Middle frontal gyrus (tissue), 1 donor: ENCODE results near the gene SIM2.

ENCODE experiments used
- DNase-seq: peaks from one replicate; pipeline ENCODE4 v3.0.0-alpha.2; 2015; ENCODE audit warnings: low spot score; ENCODE audit errors: extremely low spot score

The SIM2 gene

DNA sequence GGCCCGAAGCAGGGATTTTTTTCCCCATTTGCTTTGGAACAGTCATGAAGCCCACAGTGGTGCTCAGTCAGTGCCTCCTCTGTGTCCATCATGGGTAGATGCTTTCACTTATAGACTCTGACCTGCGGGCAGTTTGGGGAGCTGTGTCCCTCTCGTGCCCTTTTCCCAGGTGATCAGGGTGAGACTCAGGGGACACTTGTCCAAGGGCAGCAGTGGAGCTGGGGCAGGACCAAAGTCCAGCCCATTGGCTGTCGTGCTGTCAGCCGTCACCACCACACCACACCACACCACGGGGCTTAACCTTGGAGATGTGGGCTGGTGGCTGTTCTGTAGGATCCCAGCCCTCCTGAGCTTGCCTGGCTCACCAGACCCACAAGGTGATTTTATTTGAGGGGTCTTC, 34.9 kb downstream of the SIM2 start:
- no peak for DNase-seq

DNA sequence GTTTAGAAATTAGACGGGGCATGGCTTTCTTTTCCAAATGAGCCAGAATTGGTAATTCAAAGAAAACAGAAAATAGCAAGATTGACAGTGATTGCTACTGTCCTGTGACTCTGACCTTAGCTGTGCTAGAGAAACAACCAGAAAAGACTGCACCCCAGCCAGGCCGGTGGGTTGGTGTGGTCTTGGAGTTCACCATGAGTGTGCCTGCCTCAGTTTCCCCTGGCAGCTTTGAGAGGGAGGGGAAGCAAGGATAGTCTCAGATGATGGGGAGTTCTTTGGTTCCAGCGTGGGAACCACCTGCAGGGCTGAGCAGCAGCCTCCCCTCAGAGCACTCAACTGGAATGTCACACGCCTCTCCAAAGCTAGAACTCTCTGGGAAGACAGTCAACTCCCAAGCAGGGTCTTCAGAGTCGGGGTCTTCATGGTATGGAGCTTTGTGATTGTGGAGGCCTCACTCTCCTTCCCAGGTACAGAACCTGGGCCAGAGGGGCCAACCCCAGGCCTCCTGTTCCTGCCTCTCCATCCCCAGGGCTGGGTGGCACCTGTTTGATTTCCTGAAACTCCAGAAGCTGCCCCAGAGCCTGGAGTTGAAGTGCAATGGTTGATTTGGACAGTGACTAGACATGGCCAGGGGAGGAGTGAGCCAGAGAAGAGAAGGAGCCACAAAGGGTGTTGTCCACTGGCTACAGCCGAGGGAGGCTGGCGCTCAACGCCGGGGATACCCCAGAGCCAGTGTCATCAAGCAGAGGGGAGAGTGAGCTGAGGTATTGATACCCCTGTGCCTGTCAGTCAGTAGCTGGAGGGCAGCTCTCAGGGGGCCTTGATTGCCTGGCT, 35.7 kb downstream of the SIM2 start:
- DNase-seq = no peak

DNA sequence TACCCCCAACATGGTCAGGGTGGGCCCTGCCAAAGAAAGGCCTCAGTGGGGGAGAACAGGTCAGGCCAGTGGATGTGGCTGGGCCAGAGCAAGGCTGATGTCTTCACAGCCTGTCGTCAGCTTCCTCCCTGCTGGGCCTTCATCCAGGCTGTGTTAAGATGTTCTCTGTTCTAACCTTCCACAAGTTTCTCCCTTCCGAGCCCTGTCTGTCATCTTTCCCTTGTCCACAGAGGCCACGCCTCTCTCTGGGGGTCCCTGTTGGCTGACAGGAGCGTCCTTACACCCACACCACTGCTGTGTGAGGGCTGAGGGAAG, 36.2 kb downstream of the SIM2 start:
- DNase-seq = no peak

DNA sequence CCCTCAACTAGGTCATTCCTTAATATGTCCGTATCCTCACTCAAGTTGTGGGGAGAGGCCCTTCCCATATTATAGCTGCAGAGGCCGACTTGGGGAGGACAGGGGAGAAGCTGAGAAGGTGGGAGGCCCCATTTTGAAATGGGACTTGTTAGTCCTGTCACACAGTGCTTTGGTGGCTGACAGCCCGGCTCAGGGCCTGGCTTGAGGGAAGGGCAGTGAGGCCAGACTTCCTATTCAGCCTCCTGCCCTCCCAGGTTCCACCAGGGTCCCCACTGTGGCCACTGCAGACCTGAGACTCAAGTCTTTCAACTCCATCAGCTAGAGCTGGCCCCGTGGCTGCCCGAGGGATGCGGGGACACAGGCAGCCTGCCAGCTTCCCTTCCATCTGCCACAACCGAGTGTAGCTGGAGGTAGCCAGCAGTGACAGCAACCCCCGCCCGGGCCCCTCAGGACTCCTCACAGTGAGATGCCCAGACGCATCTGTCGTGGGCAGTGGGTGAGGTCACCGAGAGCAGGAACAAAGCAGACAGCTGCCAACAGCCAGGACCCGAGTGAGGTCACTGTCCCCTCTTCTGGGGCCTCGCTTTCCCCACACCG, 36.9 kb downstream of the SIM2 start:
- no peak for DNase-seq

DNA sequence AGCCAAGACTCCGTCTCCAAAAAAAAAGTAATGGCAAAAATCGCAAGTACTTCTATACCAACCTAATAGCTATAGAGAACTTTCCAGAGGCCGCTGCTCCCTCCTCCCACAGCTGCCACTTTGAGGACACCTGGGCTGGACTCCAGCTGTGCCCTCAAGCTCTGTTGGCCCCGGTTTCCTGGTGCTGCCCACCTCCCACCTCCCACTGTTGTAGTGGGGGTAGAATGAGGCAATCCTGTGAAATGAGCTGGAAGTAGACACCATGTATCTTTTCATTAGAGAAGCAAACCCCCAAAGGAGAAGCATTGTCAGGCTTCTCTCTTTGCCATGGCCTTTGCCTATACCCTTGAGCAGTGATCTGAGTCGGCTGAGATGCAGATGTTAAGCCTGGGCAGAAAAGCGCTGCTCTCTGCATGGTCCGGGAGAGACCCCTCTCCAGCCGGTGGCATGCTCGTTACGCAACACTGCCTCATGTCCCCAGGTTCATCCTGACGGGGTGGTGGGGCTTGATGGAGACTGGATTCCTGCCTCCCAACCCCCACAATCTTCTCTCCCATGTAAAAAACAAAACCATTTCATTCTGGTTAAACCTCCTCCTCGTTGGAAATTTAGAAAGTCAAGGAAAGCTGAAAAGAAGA, 39.7 kb downstream of the SIM2 start:
- no peak for DNase-seq

DNA sequence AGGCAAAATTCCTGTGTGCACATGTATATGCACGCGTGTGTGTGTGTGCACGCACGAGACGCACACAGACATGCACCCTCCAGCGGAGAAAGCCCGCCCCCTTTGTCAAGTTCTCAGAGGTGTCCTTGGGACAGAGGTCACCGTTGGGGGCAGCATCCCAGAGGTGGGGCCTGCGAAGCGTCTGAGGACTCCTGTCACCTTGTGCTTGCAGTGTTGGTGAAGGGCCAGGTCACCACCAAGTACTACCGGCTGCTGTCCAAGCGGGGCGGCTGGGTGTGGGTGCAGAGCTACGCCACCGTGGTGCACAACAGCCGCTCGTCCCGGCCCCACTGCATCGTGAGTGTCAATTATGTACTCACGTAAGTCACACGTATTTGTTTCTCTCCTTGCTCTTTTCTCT, 42.6 kb downstream of the SIM2 start:
- DNase-seq = no peak

DNA sequence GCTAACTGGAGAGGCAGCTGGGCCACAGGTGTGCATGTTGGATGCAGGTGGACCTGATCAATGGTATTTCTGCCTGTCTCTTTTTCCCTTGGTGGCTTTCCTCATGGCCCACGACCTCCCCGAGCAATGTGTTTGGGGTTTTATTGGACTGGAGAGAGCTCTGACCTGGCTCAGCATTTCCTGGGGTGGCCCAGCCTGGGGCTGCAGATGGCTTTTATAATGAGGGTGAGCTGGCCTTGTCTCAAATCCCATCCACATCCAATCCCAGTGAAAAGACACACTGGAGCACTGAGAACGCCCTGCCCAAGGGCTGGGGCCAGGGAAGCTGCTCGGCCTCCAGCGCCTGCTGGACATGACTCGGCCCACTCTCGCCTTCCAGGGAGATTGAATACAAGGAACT, 44.1 kb downstream of the SIM2 start:
- no peak for DNase-seq

DNA sequence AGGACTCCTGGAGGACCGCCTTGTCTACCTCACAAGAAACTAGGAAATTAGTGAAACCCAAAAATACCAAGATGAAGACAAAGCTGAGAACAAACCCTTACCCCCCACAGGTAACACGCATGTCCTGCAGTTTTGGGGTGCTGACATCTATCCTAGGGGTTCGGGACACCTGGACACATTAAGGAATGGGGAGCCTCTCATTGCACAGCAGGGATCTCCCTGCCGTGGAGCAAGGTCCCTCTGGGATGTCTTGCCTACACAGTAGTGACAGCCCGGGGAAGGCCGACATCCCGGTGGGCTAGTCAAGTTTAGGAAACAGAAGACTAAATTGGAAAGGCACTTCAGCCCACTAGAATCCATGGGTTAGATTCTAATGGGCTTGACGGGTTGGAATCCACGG, 44.5 kb downstream of the SIM2 start:
- no peak for DNase-seq

DNA sequence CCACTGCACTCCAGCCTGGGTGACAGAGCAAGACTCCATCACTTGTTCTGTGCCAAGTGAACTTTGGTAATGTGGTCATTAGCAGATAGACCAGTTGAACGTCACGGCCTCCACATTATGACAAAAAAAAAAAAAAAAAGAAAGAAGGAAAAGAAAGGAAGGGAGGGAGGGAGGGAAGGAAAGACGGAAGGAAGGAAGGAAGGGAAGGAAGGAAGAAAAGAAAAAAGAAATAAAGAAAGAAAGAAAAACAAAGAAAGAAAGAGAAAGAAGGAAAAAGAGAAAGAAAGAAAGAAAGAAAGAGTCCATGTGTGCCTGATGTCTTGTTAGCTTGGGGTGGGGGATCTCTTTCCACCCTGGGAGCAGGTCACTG, 45.3 kb downstream of the SIM2 start:
- DNase-seq = no peak

DNA sequence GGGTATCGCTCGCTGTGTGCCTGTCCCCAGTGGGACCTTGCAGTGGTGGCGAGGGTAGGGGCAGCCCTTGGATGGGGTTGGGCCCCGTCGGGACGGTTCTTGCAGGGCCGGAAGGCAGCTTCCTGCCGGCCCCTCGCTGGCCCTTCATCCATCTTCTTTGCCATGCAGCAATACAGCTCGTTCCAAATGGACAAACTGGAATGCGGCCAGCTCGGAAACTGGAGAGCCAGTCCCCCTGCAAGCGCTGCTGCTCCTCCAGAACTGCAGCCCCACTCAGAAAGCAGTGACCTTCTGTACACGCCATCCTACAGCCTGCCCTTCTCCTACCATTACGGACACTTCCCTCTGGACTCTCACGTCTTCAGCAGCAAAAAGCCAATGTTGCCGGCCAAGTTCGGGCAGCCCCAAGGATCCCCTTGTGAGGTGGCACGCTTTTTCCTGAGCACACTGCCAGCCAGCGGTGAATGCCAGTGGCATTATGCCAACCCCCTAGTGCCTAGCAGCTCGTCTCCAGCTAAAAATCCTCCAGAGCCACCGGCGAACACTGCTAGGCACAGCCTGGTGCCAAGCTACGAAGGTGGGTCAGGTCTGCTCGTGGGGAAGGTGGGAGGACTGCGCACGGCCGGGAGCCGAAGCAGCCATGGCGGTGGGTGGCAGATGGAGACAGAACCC, 45.8 kb downstream of the SIM2 start:
- no peak for DNase-seq

DNA sequence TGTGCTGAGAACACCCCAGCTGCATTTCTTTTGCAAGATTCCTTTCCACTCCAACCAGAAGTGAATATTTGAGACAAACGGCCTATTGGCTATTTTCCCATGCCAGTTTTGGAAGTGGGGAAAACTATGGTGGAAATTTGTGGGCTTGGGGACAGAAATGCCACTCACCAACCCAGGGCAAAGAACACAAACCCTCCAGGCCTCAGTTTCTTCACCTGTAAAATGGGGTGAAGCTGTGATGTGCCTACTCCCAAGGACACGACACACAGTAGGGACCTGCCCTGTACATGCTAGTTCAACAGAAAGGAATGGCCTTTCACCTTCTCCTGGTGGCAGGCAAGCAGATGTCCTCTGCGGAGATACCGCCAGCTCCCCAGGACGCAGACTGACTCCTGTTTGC, 46.5 kb downstream of the SIM2 start:
- no peak for DNase-seq

DNA sequence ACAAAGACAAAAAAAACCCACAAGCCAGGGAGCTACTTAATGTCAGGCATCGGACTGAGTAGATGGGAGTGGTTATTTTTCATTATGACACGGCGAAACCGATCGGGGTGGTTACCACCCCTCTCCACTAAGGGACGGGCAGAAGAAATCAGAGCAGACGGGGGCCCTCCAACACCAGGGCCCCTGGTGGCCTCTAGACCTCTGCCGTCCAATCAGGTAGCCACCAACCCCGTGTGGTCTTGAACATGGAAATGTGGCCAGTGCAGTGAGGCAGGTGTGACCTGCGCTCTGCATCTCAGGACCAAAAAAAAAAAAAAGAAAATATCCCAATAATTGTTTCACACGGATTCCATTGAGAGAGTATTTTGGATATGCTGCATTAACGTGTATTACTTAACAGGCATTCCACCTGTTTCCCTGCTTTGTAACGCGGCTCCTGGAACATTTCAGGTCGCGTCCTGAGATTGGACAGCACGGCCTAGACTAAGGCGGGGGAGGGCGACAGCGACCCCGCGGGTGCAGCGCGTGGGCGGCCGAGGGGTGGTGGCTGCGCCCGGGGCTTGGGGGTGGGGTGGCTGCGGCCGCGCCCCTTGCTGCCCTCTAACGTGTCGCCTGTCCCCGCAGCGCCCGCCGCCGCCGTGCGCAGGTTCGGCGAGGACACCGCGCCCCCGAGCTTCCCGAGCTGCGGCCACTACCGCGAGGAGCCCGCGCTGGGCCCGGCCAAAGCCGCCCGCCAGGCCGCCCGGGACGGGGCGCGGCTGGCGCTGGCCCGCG, 48.3 kb downstream of the SIM2 start:
- DNase-seq = no peak

DNA sequence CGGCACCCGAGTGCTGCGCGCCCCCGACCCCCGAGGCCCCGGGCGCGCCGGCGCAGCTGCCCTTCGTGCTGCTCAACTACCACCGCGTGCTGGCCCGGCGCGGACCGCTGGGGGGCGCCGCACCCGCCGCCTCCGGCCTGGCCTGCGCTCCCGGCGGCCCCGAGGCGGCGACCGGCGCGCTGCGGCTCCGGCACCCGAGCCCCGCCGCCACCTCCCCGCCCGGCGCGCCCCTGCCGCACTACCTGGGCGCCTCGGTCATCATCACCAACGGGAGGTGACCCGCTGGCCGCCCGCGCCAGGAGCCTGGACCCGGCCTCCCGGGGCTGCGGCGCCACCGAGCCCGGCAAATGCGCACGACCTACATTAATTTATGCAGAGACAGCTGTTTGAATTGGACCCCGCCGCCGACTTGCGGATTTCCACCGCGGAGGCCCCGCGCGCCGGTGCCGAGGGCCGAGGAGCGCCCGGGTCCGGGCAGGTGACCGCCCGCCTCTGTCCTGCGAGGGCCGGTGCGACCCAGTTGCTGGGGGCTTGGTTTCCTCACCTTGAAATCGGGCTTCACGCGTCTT, 49.0 kb downstream of the SIM2 start:
- DNase-seq = no peak

DNA sequence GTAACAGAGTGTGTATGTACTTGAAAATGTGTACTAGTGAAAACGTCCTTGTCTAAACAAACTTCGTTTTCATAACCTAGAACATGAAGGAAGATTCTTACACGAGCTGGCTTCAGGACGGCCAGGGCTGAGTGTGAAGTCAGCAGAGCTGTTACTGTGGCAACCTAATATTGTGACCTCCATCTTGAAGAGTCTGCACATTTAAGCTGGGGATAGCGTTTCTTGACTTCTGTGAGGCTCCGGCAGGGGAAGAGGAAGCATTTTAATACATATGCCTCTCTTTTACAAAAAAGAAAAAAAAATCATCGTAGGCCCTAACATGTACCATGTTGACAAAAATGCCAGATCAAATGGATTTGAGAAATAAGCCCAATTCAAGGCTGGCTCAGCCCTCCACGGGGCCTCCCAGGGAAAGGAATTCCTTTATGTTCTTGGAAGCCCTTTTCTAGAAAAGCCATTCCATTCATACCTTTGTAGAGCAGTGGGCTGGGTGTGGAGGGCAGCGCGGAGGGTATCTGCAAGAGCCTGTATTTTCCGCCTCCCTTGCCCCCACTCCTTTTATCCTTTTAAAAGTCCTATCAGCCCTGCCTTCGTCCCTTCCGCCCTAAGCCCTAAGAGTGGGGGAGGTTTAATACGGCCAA, 51.1 kb downstream of the SIM2 start:
- DNase-seq = no peak

DNA sequence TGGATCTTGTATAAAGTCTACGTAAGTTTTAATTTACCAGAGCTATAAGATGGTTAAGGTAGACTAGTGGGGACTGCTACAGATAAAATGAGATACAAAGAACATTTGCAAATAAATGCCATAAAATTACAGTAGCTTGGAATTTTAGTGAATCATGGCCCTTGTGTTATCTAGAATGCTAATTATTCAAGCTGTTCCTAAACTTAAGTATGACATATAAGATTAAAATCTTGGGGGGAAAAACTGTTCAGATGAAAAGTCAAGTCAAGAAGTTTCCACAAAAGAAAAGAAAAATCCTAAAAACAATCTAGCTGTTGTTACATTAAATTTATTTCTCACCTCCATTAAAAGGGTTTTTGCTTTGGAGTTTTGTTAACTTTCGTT, 51.7 kb downstream of the SIM2 start:
- DNase-seq = no peak

DNA sequence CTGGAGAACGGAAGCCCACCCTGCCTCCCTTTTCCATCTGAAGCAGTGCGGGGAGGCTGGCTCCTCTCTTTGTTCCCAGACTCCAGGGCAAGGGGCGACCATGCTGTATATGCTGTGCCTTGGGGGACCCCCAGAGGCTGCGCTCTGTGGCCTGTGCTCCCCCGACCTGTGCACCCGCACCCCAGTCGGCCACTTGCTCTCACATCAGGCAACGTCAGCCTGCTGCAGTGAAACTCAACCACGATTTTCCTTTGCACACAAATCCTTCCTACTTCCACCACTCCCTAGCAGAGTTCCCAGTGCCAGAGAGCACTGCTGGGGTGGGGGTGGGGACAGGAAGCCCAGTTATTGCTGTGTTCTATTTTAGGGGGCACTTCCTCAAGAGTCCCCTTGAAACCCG, 52.5 kb downstream of the SIM2 start:
- no peak for DNase-seq

DNA sequence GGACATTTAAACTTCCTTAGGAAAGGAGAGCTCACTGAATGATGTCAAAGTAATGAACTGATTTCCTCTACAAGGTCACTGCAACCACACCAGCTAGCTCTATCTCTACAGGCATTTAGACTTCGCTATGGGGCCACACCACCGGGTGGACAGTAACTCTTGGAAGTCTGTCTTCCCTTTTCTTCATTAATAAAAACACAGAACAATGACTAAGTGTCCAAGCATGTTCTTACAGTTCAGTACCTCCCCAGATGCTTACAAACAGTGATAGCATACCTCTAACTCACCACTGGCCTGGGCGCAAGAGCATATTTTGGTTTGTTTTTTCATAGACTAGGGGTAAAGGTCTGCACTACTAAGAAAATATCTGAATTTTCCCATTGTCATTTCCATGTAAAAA, 54.6 kb downstream of the SIM2 start:
- DNase-seq = no peak

DNA sequence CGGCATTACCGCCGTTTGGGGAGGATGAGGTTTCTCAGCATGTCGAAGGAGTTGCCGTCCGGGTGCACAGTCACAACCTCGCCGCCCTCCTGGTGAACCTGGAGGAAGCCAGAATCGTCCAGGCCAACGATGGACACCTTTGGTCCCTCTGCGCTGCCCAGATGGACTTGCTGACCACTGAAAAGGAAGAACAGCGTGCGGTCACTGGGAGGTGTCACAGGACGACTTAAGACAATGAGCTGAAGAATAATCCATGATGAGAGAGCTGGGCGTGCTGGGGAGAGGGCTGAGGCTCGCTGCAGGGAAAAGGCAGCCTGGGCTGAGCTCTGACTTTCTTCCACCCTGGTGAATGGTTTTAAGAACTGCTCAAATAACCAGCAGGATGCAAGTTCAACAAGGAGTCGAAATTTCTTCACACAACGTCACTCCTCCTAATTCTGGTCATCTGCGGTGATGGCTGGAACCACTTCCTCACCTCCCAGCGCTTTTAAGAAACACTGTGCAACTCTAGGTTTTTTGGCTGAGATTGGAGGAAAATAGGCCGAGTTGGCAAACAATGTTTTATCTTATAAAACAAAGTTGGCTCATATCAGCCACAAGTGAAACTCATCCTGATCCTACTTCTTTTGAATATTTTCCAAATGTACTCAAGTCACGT, 55.5 kb downstream of the SIM2 start:
- no peak for DNase-seq

DNA sequence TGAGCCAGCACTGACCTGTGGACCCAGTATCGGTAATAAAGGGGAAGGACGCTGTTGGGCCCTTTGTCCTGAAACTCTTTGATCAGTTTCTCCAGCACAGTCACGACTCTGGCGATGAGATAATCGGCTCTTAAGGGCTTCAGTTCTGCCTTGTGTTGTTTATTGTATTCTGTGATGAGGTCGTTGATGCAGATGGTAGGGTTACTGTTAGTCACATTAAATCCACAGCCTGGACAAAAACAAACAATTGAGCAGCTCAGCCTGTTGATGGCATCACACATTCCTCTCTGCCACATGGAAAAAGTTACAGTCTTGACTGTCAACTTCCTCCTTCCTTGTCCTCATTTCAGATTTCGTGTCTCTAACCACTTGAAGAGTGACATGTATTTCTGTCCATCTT, 57.6 kb downstream of the SIM2 start:
- no peak for DNase-seq

DNA sequence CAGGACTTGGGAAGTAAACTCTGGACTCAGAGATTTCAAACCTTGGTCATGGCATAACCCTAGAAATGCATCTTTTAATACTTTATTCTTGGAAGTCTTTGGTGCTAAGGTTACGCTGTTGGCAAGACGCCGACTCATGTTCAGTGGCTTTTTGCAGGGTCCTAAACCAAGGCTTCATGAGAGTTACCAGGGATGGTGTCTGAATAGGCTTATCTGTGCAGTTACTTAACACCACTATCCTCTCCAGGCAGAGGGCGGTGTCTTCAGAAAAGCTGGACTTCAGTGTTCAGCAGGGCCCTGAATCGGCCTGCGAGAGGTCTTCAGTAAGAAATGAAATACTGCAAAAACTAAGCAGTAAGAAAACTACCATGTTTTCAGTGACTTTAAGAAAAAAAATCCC, 58.3 kb downstream of the SIM2 start:
- no peak for DNase-seq
